Stomach (tissue), 4 donors: ENCODE data around the gene XRCC2.
"Not testable (repeated sequence)": the region's sequence is repeated elsewhere in the genome, so short reads cannot be mapped to it uniquely, and the experiment has no call there.

Source experiments
- CTCF ChIP-seq, 7 experiments: fragments of 450-650 bp in 4 of 7; fragments of 200-600 bp in 3 of 7; sonication (generic) in 3 of 7; IDR thresholded peaks; one replicate each; pipeline ENCODE4 v1.5.1; 2016 to 2019; ENCODE audit warnings: antibody characterized with exemption in 7 of 7, control low read depth in 2 of 7, mild to moderate bottlenecking in 1 of 7
- EP300 ChIP-seq: sonication (generic); formaldehyde crosslinking; IDR thresholded peaks from one replicate; pipeline ENCODE4 v1.6.1; 2017; ENCODE audit warnings: antibody characterized with exemption

GRCh38 chr7:152712412-152713042 lies 36.6 kb upstream of the XRCC2 start:
- not testable (repeated sequence) for TF ChIP-seq CTCF (IDR thresholded peaks at IDR 0.05); EP300
